Stimulated activated CD4-positive, alpha-beta T cell treated with anti-CD3 and anti-CD28 coated beads, TNF-alpha, amount 100 ng/mL, for 48 hours (primary cell): ENCODE results near the gene TRIM14.
"Not testable (repeated sequence)": the region's sequence is repeated elsewhere in the genome, so short reads cannot be mapped to it uniquely, and the experiment has no call there.

ENCODE experiments used
- DNase-seq, 3 donors: peaks; one replicate each; pipeline ENCODE4 v3.0.0-alpha.2; 2020; ENCODE audit warnings: low read depth in 3 of 3

Gene TRIM14

GRCh38 chr9:98142182-98142907 lies 23.3 kb upstream of the TRIM14 start:
- DNase-seq: no peak

- DNase-seq: no peak
Observed at GRCh38 chr9:98140503-98140902, 21.5 kb upstream of the TRIM14 start.

- DNase-seq: no peak
Observed at GRCh38 chr9:98136489-98136888, 17.5 kb upstream of the TRIM14 start.

GRCh38 chr9:98135938-98136337 lies 16.9 kb upstream of the TRIM14 start:
- DNase-seq: no peak

GRCh38 chr9:98135558-98135934 lies 16.5 kb upstream of the TRIM14 start:
- DNase-seq: no peak

GRCh38 chr9:98134702-98135557 lies 15.9 kb upstream of the TRIM14 start:
- DNase-seq: no peak

GRCh38 chr9:98132806-98133631 lies 14.0 kb upstream of the TRIM14 start:
- DNase-seq: no peak

GRCh38 chr9:98132158-98132557 lies 13.1 kb upstream of the TRIM14 start:
- no peak for DNase-seq

GRCh38 chr9:98130576-98131228 lies 11.7 kb upstream of the TRIM14 start:
- DNase-seq: no peak

GRCh38 chr9:98130060-98130459 lies 11.0 kb upstream of the TRIM14 start:
- not testable (repeated sequence) for DNase-seq

GRCh38 chr9:98129451-98129881 lies 10.4 kb upstream of the TRIM14 start:
- no peak for DNase-seq

- no peak for DNase-seq
Observed at GRCh38 chr9:98128316-98128715, 9.3 kb upstream of the TRIM14 start.

GRCh38 chr9:98127226-98127625 lies 8.2 kb upstream of the TRIM14 start:
- no peak for DNase-seq

- no peak for DNase-seq
Observed at GRCh38 chr9:98124637-98125426, 5.8 kb upstream of the TRIM14 start.

GRCh38 chr9:98124091-98124490 lies 5.1 kb upstream of the TRIM14 start:
- DNase-seq: not testable (repeated sequence)

GRCh38 chr9:98121058-98121457 lies 2.0 kb upstream of the TRIM14 start:
- DNase-seq: no peak

- no peak for DNase-seq
Observed at GRCh38 chr9:98120476-98120875, 1.5 kb upstream of the TRIM14 start.

GRCh38 chr9:98117984-98118639 lies 910 bp downstream of the TRIM14 start:
- DNase-seq: peak in 1 of 3 donors; percentile 27

- not testable (repeated sequence) for DNase-seq
Observed at GRCh38 chr9:98117097-98117496, 1.9 kb downstream of the TRIM14 start.

GRCh38 chr9:98109052-98109451 lies 10.0 kb downstream of the TRIM14 start:
- DNase-seq: no peak
